H1 (cell line): ENCODE results near the gene AATK. TPM values are rescaled to one million over a fixed set of nuclear protein-coding genes. Genes with fewer than 3 reads are reported as not detected.

Experiments
- CTCF ChIA-PET: fragments of 300-600 bp; sonication (Branson Sonifier 250); formaldehyde crosslinking; loops from one replicate; lab custom pipeline; 2021; ENCODE audit not compliant: partially characterized antibody; lab: Charles Lee
- POLR2A ChIA-PET: fragments of 300-600 bp; sonication (Branson Sonifier 250); formaldehyde crosslinking; loops from one replicate; lab custom pipeline; 2021; ENCODE audit warnings: inconsistent platforms; ENCODE audit not compliant: partially characterized antibody; lab: Charles Lee
- DNase-seq, 2 experiments: peaks; one replicate each; pipeline versions ENCODE4 v3.0.0 to v3.0.0-alpha.2; 2010 to 2022; ENCODE audit warnings: low spot score in 2 of 2, low read depth in 1 of 2, mixed read lengths in 1 of 2
- FAIRE-seq: peaks from 2 replicates; lab custom pipeline; 2011; peaks lifted over from hg19 to GRCh38; lab: Jason Lieb, UNC
- H2AFZ ChIP-seq: 2 replicates; pipeline ENCODE4 v1.8.1; 2012; ENCODE audit warnings: low read length, inconsistent platforms
- H2AK5ac ChIP-seq: 2 replicates; pipeline ENCODE4 v1.6.1; 2013; ENCODE audit warnings: low read depth, low read length
- H2BK120ac ChIP-seq: replicated peaks from 2 replicates; pipeline ENCODE3; 2013; ENCODE audit warnings: low read depth, low read length, inconsistent platforms
- H2BK12ac ChIP-seq: 2 replicates; pipeline ENCODE4 v1.6.1; 2013; ENCODE audit warnings: low read depth, low read length
- H2BK15ac ChIP-seq: 2 replicates; pipeline ENCODE4 v1.6.1; 2013; ENCODE audit warnings: low read length
- H2BK20ac ChIP-seq: 2 replicates; pipeline ENCODE4 v1.6.1; 2013; ENCODE audit warnings: low read length
- H2BK5ac ChIP-seq: 2 replicates; pipeline ENCODE4 v1.6.1; 2013; ENCODE audit warnings: low read depth, low read length
- H3K14ac ChIP-seq: 2 replicates; pipeline ENCODE4 v1.6.1; 2013; ENCODE audit warnings: inconsistent platforms; ENCODE audit not compliant: insufficient read length
- H3K18ac ChIP-seq: 2 replicates; pipeline ENCODE4 v1.6.1; 2013; ENCODE audit warnings: low read length; ENCODE audit errors: extremely low read depth
- H3K23ac ChIP-seq: 2 replicates; pipeline ENCODE4 v1.6.1; 2013; ENCODE audit warnings: inconsistent platforms; ENCODE audit not compliant: insufficient read length
- H3K23me2 ChIP-seq: 2 replicates; pipeline ENCODE4 v1.6.1; 2013; ENCODE audit warnings: low read depth, low read length
- H3K27ac ChIP-seq: 2 replicates; pipeline ENCODE4 v1.6.1; 2011; ENCODE audit warnings: low read depth, low read length, inconsistent platforms
- H3K27me3 ChIP-seq, 4 experiments: replicated peaks in 1 of 4; 1 replicate in 1 of 4; 2 replicates in 3 of 4; pipeline versions ENCODE4 v1.6.1 to v1.8.1; 2011 to 2013; ENCODE audit warnings: low read length in 3 of 4, mild to moderate bottlenecking in 3 of 4, inconsistent platforms in 2 of 4, mixed read lengths in 2 of 4, moderate library complexity in 1 of 4; ENCODE audit not compliant: control insufficient read depth in 3 of 4, insufficient read depth in 3 of 4; ENCODE audit errors: extremely low read depth in 1 of 4
- H3K36me3 ChIP-seq, 4 experiments: 2 replicates each; pipeline versions ENCODE4 v1.6.1 to v1.8.1; 2011 to 2013; ENCODE audit warnings: mild to moderate bottlenecking in 4 of 4, low read length in 3 of 4, moderate library complexity in 2 of 4, control low read depth in 1 of 4, inconsistent platforms in 1 of 4; ENCODE audit not compliant: insufficient read depth in 4 of 4, control insufficient read depth in 2 of 4
- H3K4ac ChIP-seq: replicated peaks from 2 replicates; pipeline ENCODE3; 2013; ENCODE audit warnings: low read length, low read depth, mixed read lengths, inconsistent platforms; ENCODE audit not compliant: insufficient read length
- H3K4me1 ChIP-seq, 4 experiments: replicated peaks in 1 of 4; 1 replicate in 1 of 4; 2 replicates in 3 of 4; pipeline versions ENCODE4 v1.6.1 to v1.8.1; 2011 to 2013; ENCODE audit warnings: low read length in 3 of 4, inconsistent platforms in 2 of 4, mixed read lengths in 1 of 4; ENCODE audit not compliant: insufficient read depth in 4 of 4, control insufficient read depth in 3 of 4
- H3K4me2 ChIP-seq, 2 experiments: 2 replicates each; pipeline versions ENCODE4 v1.6.1 to v1.8.1; 2011 to 2013; ENCODE audit warnings: low read depth in 2 of 2, low read length in 2 of 2, control low read depth in 1 of 2, inconsistent platforms in 1 of 2, mild to moderate bottlenecking in 1 of 2; ENCODE audit not compliant: insufficient read depth in 1 of 2
- H3K4me3 ChIP-seq, 4 experiments: fragments of 200-600, 300-600 bp in 1 of 4; sonication (generic), shearing (Covaris generic), sonication (Bioruptor Twin) in 1 of 4; 2 replicates each; pipeline versions ENCODE4 v1.5.1 to v1.8.1; 2011 to 2016; ENCODE audit warnings: low read length in 4 of 4, low read depth in 3 of 4, control low read depth in 2 of 4, inconsistent platforms in 2 of 4, mild to moderate bottlenecking in 2 of 4, mixed read lengths in 1 of 4, moderate library complexity in 1 of 4; ENCODE audit not compliant: insufficient read depth in 2 of 4; ENCODE audit errors: extremely low read depth in 1 of 4
- H3K56ac ChIP-seq: replicated peaks from 2 replicates; pipeline ENCODE3; 2013; ENCODE audit warnings: low read depth, mild to moderate bottlenecking, mixed read lengths, low read length, inconsistent platforms; ENCODE audit not compliant: insufficient read length
- H3K79me1 ChIP-seq: 2 replicates; pipeline ENCODE4 v1.6.1; 2013; ENCODE audit warnings: low read depth, low read length, control low read depth
- H3K79me2 ChIP-seq, 2 experiments: 2 replicates each; pipeline versions ENCODE4 v1.6.1 to v1.8.1; 2012 to 2013; ENCODE audit warnings: low read length in 2 of 2, mild to moderate bottlenecking in 2 of 2, inconsistent platforms in 1 of 2; ENCODE audit not compliant: insufficient read depth in 2 of 2, control insufficient read depth in 1 of 2
- H3K9ac ChIP-seq, 4 experiments: replicated peaks in 1 of 4; 1 replicate in 1 of 4; 2 replicates in 3 of 4; pipeline versions ENCODE4 v1.6.1 to v1.8.1; 2011 to 2013; ENCODE audit warnings: low read depth in 3 of 4, low read length in 3 of 4, control low read depth in 2 of 4, mild to moderate bottlenecking in 2 of 4, moderate library complexity in 2 of 4, inconsistent platforms in 1 of 4; ENCODE audit errors: extremely low read depth in 1 of 4
- H3K9me3 ChIP-seq, 2 experiments: 2 replicates each; pipeline versions ENCODE4 v1.6.1 to v1.8.1; 2012 to 2013; ENCODE audit warnings: mild to moderate bottlenecking in 2 of 2, moderate library complexity in 2 of 2, control low read depth in 1 of 2, inconsistent platforms in 1 of 2, low read depth in 1 of 2, low read length in 1 of 2, mixed read lengths in 1 of 2; ENCODE audit not compliant: insufficient read depth in 2 of 2
- H4K20me1 ChIP-seq, 2 experiments: replicated peaks in 1 of 2; 2 replicates each; pipeline versions ENCODE3 to v1.8.1; 2011 to 2013; ENCODE audit warnings: inconsistent platforms in 2 of 2, low read length in 2 of 2, mild to moderate bottlenecking in 1 of 2; ENCODE audit not compliant: insufficient read depth in 2 of 2, control insufficient read depth in 1 of 2
- H4K5ac ChIP-seq: 2 replicates; pipeline ENCODE4 v1.6.1; 2013; ENCODE audit warnings: low read length, low read depth, mixed read lengths, inconsistent platforms; ENCODE audit not compliant: insufficient read length
- H4K8ac ChIP-seq: 2 replicates; pipeline ENCODE4 v1.8.0; 2013; ENCODE audit warnings: mild to moderate bottlenecking, moderate library complexity, low read length, inconsistent platforms; ENCODE audit not compliant: insufficient read depth; ENCODE audit errors: extremely low read depth
- H4K91ac ChIP-seq: replicated peaks from 2 replicates; pipeline ENCODE3; 2013; ENCODE audit warnings: low read length, mixed read lengths, inconsistent platforms; ENCODE audit not compliant: insufficient read length
- BRCA1 ChIP-seq: IDR thresholded peaks from 2 replicates; pipeline ENCODE4 v1.6.1; 2012; ENCODE audit warnings: low read depth, low read length, improper control_type of control experiment
- CTCF ChIP-seq, 3 experiments: IDR thresholded peaks; 1 replicate in 2 of 3; 2 replicates in 1 of 3; pipeline versions ENCODE4 v1.5.1 to v1.6.1; 2011; ENCODE audit warnings: low read length in 3 of 3, mild to moderate bottlenecking in 3 of 3, inconsistent platforms in 2 of 3, low read depth in 1 of 3, moderate library complexity in 1 of 3; ENCODE audit not compliant: insufficient read depth in 1 of 3; ENCODE audit errors: control extremely low read depth in 1 of 3
- FOSL1 ChIP-seq: IDR thresholded peaks from 2 replicates; pipeline ENCODE4 v1.6.1; 2011; ENCODE audit warnings: mild to moderate bottlenecking, low read depth, low read length, moderate library complexity; ENCODE audit not compliant: insufficient read depth
- MAFK ChIP-seq: IDR thresholded peaks from 2 replicates; pipeline ENCODE4 v1.6.1; 2012; ENCODE audit warnings: low read depth, mild to moderate bottlenecking, improper control_type of control experiment, low read length
- RNF2 ChIP-seq: fragments of 200-900, 300-1000 bp; sonication (generic); IDR thresholded peaks from 2 replicates; pipeline ENCODE4 v1.7.1; 2016; ENCODE audit warnings: borderline replicate concordance, low read depth, mild to moderate bottlenecking, antibody characterized with exemption, low read length; ENCODE audit not compliant: poor library complexity, severe bottlenecking; ENCODE audit errors: missing control alignments
- SAP30 ChIP-seq: fragments of 300-600 bp; sonication (generic); IDR thresholded peaks from 2 replicates; pipeline ENCODE4 v1.7.1; 2012; ENCODE audit warnings: low read length, moderate library complexity, mild to moderate bottlenecking, inconsistent platforms; ENCODE audit not compliant: insufficient read depth, insufficient replicate concordance
- TEAD4 ChIP-seq: IDR thresholded peaks from 2 replicates; pipeline ENCODE4 v1.6.1; 2012; ENCODE audit warnings: low read depth, low read length, inconsistent platforms, mixed read lengths
- WGBS, 2 experiments: shearing (Covaris generic) in 1 of 2; methylation state at CpG; one replicate each; pipeline versions ENCODE4 v1.1.6 to v1.1.7; 2013 to 2015; ENCODE audit warnings: low lambda C conversion rate in 2 of 2, mixed read lengths in 2 of 2, inconsistent platforms in 1 of 2, low coverage in 1 of 2, missing lambda C conversion rate in 1 of 2; ENCODE audit not compliant: insufficient replicate concordance in 2 of 2, insufficient coverage in 1 of 2, insufficient read length in 1 of 2; ENCODE audit errors: extremely low coverage in 1 of 2, missing lambda C conversion rate in 1 of 2; 5-methylcytosine and 5-hydroxymethylcytosine counted together
- polyA plus RNA-seq, 7 experiments: library from polyadenylated mRNA; depleted of rRNA in 3 of 7; stranded (reverse) in 5 of 7; unstranded in 2 of 7; fragments of >200 nt in 5 of 7; fragments of 200-250 nt in 2 of 7; gene quantifications; 1 replicate in 5 of 7; 2 replicates in 1 of 7; 4 replicates in 1 of 7; pipeline versions ENCODE4 v1.2.1 to v1.2.3, GENCODE V29; 2011 to 2013; ENCODE audit warnings: missing spikeins in 2 of 7, mixed read lengths in 2 of 7
- total RNA-seq: library from RNA; stranded (reverse); fragmentation: NEBNext Ultra II Directional; extraction: Animal tissue kit (Norgen Biotek cat#: 25700); gene quantifications from 2 replicates; pipeline ENCODE4 v1.2.1, GENCODE V29; 2021

Gene AATK
- total and polyA plus RNA-seq, 2 of the 8 experiments (the other 6 are each of a cell fraction or from before 2014, with no cell fraction given): 1.7 to 3.5 TPM

DNA sequence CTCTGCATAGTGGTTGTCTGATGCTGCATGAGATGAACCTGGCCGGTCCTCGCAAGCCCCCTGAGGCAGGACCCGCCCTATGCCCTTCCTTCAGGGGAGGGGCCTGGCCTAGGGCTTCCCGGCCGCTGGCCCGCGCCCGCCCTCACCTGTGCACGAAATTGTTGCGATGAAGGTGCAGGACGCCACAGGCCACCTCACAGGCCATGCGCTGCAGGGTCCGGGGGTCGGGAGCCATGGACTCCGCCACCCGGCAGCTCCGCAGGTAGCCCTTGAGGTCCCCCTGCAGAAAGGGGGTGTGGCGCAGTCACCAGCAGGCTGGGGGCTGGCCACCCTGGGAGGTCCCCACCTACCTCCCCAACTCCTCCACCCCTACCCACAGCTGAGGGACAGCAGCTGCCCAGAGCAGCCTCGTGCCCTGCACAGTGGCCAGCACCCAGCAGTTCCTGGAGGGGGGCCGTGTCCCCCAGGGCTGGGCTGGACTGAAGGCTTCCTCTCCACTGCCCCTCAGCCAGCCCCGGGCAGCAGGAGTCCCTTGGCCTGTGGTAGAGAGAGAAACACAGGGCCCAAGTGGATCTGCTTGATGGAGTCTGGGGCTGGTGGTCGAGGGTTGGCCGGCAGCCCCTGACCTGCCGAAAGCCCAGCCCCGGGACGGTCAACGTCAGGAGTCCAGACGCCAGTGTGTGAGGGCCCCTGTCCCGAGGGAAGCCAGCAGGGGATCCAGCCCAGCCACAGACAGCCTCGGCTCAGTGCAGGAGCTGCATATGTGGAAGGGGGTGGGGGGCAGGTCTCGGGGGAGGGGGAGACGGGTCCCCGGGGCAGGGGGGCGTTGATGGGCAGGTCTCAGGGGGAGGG lies 39.5 kb downstream of the AATK start:
- peak overlapping the region; percentile 1 for H4K91ac ChIP-seq
- H3K23ac ChIP-seq: no peak overlapping the region
- no peak overlapping the region for H3K14ac ChIP-seq
- no peak overlapping the region for H2AK5ac ChIP-seq
- no peak overlapping the region for H2BK120ac ChIP-seq
- H3K4me1 ChIP-seq: peaks cover 0 to 9% (median 2%) of the 10 kb centered on the region in 4 experiments; a peak in 5 of 7 replicates
- DNase-seq (no peak), FAIRE-seq (no peak)
- peak overlapping the region; percentile 79; the same call in 1 of the 2 replicates for H4K8ac ChIP-seq
- 79% methylated on average over 24 of the region's 34 CpGs; no CpG with 5 or more reads in 1 of the 2 experiments for WGBS, 2 experiments
- CTCF ChIA-PET: interaction anchor here (0.6 to 1.4 kb wide), 3 partner anchors 18 to 1088 kb away, joined by 3 to 4 read pairs (median 3); no protein-coding TSS in a partner anchor
- no peak overlapping the region for H3K9ac ChIP-seq
- H3K4me3 ChIP-seq: no peak overlapping the region
- no peak overlapping the region for H3K56ac ChIP-seq
- H2BK5ac ChIP-seq: peak overlapping the region; percentile 35; the same call in 1 of the 2 replicates
- H3K23me2 ChIP-seq: no peaks in the 10 kb centered on the region
- H3K27ac ChIP-seq: no peak overlapping the region
- no peak overlapping the region for H2BK15ac ChIP-seq
- no peak overlapping the region for H2BK12ac ChIP-seq
- H3K79me2 ChIP-seq: no peaks in the 10 kb centered on the region
- peaks cover 0 to 3% of the 10 kb centered on the region in 2 experiments for H4K20me1 ChIP-seq
- H2BK20ac ChIP-seq: no peak overlapping the region
- H2AFZ ChIP-seq: no peak overlapping the region
- no peaks in the 10 kb centered on the region for H3K36me3 ChIP-seq
- POLR2A ChIA-PET: interaction anchor here (1.1 kb wide), 1 partner anchor 81 kb away, joined by 3 read pairs; no protein-coding TSS in a partner anchor
- no peak overlapping the region for H3K4ac ChIP-seq
- no peaks in the 10 kb centered on the region for H3K9me3 ChIP-seq
- H4K5ac ChIP-seq: no peak overlapping the region
- peak overlapping the region; percentile 32; the same call in 1 of the 2 replicates for H3K18ac ChIP-seq
- peaks cover 0 to 11% (median 7%) of the 10 kb centered on the region in 4 experiments; a peak in 3 of 7 replicates for H3K27me3 ChIP-seq
- H3K79me1 ChIP-seq: no peaks in the 10 kb centered on the region
- no peak overlapping the region for H3K4me2 ChIP-seq
- TF ChIP-seq SAP30 (no peak), RNF2 (no peak), CTCF (IDR thresholded peaks at IDR 0.05; ENCODE audit: control extremely low read depth in 1 of 3, insufficient read depth in 1 of 3, low read depth in 1 of 3, low read length in 3 of 3) (no peak), BRCA1 (no peak), TEAD4 (no peak), MAFK (no peak), FOSL1 (no peak)
